ENCODE data around the gene XPO5.

XPO5 gene

GRCh38 chr6:43517505-43518357 lies 58.1 kb downstream of the XPO5 start:
- Histone ChIP-seq H3K9me3 (ENCODE audit: insufficient read depth, low read length, severe bottlenecking) (no peaks in the 10 kb centered on the region), H3K4me2 (ENCODE audit: insufficient read depth, low read length) (peak overlapping the region; percentile 94), H3K79me2 (ENCODE audit: insufficient read depth, low read length) (peaks cover 58% of the 10 kb centered on the region), H3K9ac (ENCODE audit: low read depth, low read length) (peak overlapping the region; percentile 85), H4K20me1 (ENCODE audit: insufficient read depth, low read length) (peaks cover 11% of the 10 kb centered on the region; the same call in 1 of the 2 replicates), H2AFZ (ENCODE audit: low read depth, low read length) (peak overlapping the region; percentile 84), H3K27ac (ENCODE audit: low read length) (peak overlapping the region; percentile 75), H3K27me3 (ENCODE audit: insufficient read depth, low read length, poor library complexity) (no peaks in the 10 kb centered on the region), H3K4me3 (ENCODE audit: low read depth in 1 of 2, low read length in 2 of 2) (peak overlapping the region; percentile 82 to 85), H3K36me3 (ENCODE audit: insufficient read depth, low read length) (peaks cover 71% of the 10 kb centered on the region), H3K4me1 (ENCODE audit: insufficient read depth, low read length) (peaks cover 39% of the 10 kb centered on the region)
- peak; percentile 32 for DNase-seq
- TF ChIP-seq EZH2 (IDR thresholded peaks at IDR 0.05; ENCODE audit: borderline replicate concordance, low read depth, low read length, severe bottlenecking), result no peak
- TF ChIP-seq CTCF (IDR thresholded peaks at IDR 0.05; ENCODE audit: borderline replicate concordance, extremely low read depth, low read length, poor library complexity, severe bottlenecking), result no peak
- peak; percentile 46 for ATAC-seq (ENCODE audit: insufficient read depth, low read depth)

- ATAC-seq (ENCODE audit: insufficient read depth, low read depth), result peak; percentile 92
- no peaks in the 10 kb centered on the region for H3K27me3 ChIP-seq (ENCODE audit: insufficient read depth, low read length, poor library complexity)
- peak; percentile 97 for DNase-seq
- TF ChIP-seq CTCF (IDR thresholded peaks at IDR 0.05; ENCODE audit: borderline replicate concordance, extremely low read depth, low read length, poor library complexity, severe bottlenecking) (no peak), EZH2 (IDR thresholded peaks at IDR 0.05; ENCODE audit: borderline replicate concordance, low read depth, low read length, severe bottlenecking) (no peak)
- peak within 1 kb of the TSS; percentile 87 for H2AFZ ChIP-seq (ENCODE audit: low read depth, low read length)
- peaks cover 39% of the 10 kb centered on the region for H3K4me1 ChIP-seq (ENCODE audit: insufficient read depth, low read length)
- H3K27ac ChIP-seq (ENCODE audit: low read length), result peak within 1 kb of the TSS; percentile 87
- H3K36me3 ChIP-seq (ENCODE audit: insufficient read depth, low read length), result peaks cover 71% of the 10 kb centered on the region
- H3K4me3 ChIP-seq (ENCODE audit: low read depth in 1 of 2, low read length in 2 of 2), result peak within 1 kb of the TSS; percentile 82 to 85
- no peaks in the 10 kb centered on the region for H3K9me3 ChIP-seq (ENCODE audit: insufficient read depth, low read length, severe bottlenecking)
- H3K4me2 ChIP-seq (ENCODE audit: insufficient read depth, low read length), result peak within 1 kb of the TSS; percentile 94
- H4K20me1 ChIP-seq (ENCODE audit: insufficient read depth, low read length), result peaks cover 18% of the 10 kb centered on the region
- peaks cover 58% of the 10 kb centered on the region for H3K79me2 ChIP-seq (ENCODE audit: insufficient read depth, low read length)
- peak within 1 kb of the TSS; percentile 85 for H3K9ac ChIP-seq (ENCODE audit: low read depth, low read length)
These were observed 58.9 kb downstream of the XPO5 start, which contains the start of the genes POLR1C and YIPF3 for GRCh38 chr6:43516697-43517504. Gene POLR1C, plus strand, starts transcription at chr6:43517089. Its CDS starts 21 bp downstream, at chr6:43517110. Gene YIPF3, minus strand, starts transcription at chr6:43516926. Its CDS starts 119 bp downstream, at chr6:43516807.

GRCh38 chr6:43516367-43516696 lies 59.5 kb downstream of the XPO5 start:
- Histone ChIP-seq H4K20me1 (ENCODE audit: insufficient read depth, low read length) (peaks cover 20% of the 10 kb centered on the region), H3K27me3 (ENCODE audit: insufficient read depth, low read length, poor library complexity) (no peaks in the 10 kb centered on the region), H3K27ac (ENCODE audit: low read length) (peak overlapping the region; percentile 87), H3K9ac (ENCODE audit: low read depth, low read length) (peak overlapping the region; percentile 85), H3K79me2 (ENCODE audit: insufficient read depth, low read length) (peaks cover 58% of the 10 kb centered on the region), H3K36me3 (ENCODE audit: insufficient read depth, low read length) (peaks cover 71% of the 10 kb centered on the region), H3K4me3 (ENCODE audit: low read depth in 1 of 2, low read length in 2 of 2) (peak overlapping the region; percentile 82 to 85), H3K4me2 (ENCODE audit: insufficient read depth, low read length) (peak overlapping the region; percentile 89), H3K4me1 (ENCODE audit: insufficient read depth, low read length) (peaks cover 39% of the 10 kb centered on the region), H2AFZ (ENCODE audit: low read depth, low read length) (peak overlapping the region; percentile 87), H3K9me3 (ENCODE audit: insufficient read depth, low read length, severe bottlenecking) (no peaks in the 10 kb centered on the region)
- TF ChIP-seq EZH2 (IDR thresholded peaks at IDR 0.05; ENCODE audit: borderline replicate concordance, low read depth, low read length, severe bottlenecking) (no peak), CTCF (IDR thresholded peaks at IDR 0.05; ENCODE audit: borderline replicate concordance, extremely low read depth, low read length, poor library complexity, severe bottlenecking) (no peak)
- ATAC-seq (ENCODE audit: insufficient read depth, low read depth) (no peak), DNase-seq (no peak)
